Endothelial cell (in vitro differentiated cells): Measurements from ENCODE around the gene EFCAB11. TPM values are rescaled to one million over a fixed set of nuclear protein-coding genes. Genes with fewer than 3 reads are reported as not detected.

Experiments
- DNase-seq: peaks from one replicate; pipeline ENCODE4 v3.0.0; 2021; ENCODE audit warnings: low spot score
- H3K27ac Mint-ChIP-seq: one replicate; pipeline ENCODE4 v1.8.0; 2021; ENCODE audit warnings: mixed read lengths, inconsistent platforms; ENCODE audit not compliant: unreplicated experiment
- H3K27me3 Mint-ChIP-seq: one replicate; pipeline ENCODE4 v1.8.0; 2021; ENCODE audit warnings: mild to moderate bottlenecking, moderate library complexity, mixed read lengths, inconsistent platforms; ENCODE audit not compliant: unreplicated experiment
- H3K36me3 Mint-ChIP-seq: one replicate; pipeline ENCODE4 v1.8.0; 2021; ENCODE audit warnings: mild to moderate bottlenecking, low read depth, mixed read lengths, inconsistent platforms; ENCODE audit not compliant: unreplicated experiment
- H3K4me1 Mint-ChIP-seq: one replicate; pipeline ENCODE4 v1.8.0; 2021; ENCODE audit warnings: mild to moderate bottlenecking, mixed read lengths, inconsistent platforms; ENCODE audit not compliant: unreplicated experiment
- H3K4me3 Mint-ChIP-seq: one replicate; pipeline ENCODE4 v1.8.0; 2021; ENCODE audit warnings: mild to moderate bottlenecking, mixed read lengths, inconsistent platforms; ENCODE audit not compliant: unreplicated experiment
- H3K9me3 Mint-ChIP-seq: one replicate; pipeline ENCODE4 v1.8.0; 2021; ENCODE audit warnings: mixed read lengths, inconsistent platforms; ENCODE audit not compliant: unreplicated experiment
- CTCF ChIP-seq: fragments of 200-600 bp; sonication (generic); IDR thresholded peaks from one replicate; pipeline ENCODE4 v1.5.0; 2021; ENCODE audit warnings: antibody characterized with exemption; ENCODE audit not compliant: unreplicated experiment
- total RNA-seq: library from RNA; stranded (reverse); fragmentation: NEBNext Ultra II Directional; extraction: Animal tissue kit (Norgen Biotek cat#: 25700); gene quantifications from one replicate; pipeline ENCODE4 v1.2.1, GENCODE V29; 2021; ENCODE audit not compliant: unreplicated experiment

The EFCAB11 gene
- total RNA-seq, 1 donor from 2014 or later = 15.2 TPM

DNA sequence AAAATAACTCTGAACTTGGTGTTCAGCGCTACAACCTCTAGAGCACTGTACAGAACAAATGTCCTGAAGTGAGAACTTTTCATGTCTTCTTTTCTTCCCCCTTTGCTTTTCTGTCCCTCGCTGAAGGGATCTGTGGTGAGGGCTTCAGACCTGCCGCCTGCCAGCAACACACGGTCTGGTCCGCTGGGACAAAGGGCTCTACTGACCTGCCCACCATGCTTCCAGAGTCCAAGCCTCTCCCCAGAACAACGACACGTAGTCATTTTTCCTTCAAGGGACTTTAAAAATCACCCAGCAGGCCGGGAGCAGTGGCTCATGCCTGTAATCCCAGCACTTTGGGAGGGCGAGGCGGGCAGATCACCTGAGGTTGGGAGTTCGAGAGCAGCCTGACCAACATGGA is 140.4 kb downstream of the EFCAB11 start:
- Mint-ChIP-seq H3K36me3 (no peaks in the 10 kb centered on the region), H3K9me3 (no peaks in the 10 kb centered on the region), H3K27me3 (peaks cover 1% of the 10 kb centered on the region), H3K27ac (no peak overlapping the region), H3K4me3 (no peak overlapping the region), H3K4me1 (no peaks in the 10 kb centered on the region)
- no peak for TF ChIP-seq CTCF
- DNase-seq = no peak

DNA sequence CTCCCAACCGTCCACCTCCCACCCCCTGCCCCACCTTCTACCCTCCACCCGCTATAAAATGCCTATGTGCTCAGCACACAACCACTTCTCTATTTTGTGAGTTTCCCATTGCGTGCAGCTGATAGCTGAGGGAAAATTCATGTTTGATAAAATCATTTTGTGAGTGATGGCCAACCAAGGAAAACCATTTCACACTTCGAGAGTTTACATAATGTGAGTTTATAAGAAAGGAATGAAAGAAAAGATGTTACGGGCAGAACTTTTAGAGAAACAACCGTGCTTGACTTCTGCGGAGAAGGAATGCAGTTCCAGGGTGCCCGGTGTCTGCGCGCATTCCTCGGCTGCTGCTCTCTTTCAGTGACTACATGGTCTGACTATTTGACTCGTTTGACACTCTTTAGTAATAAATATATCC is 140.9 kb downstream of the EFCAB11 start:
- no peaks in the 10 kb centered on the region for H3K9me3 Mint-ChIP-seq
- peaks cover 1% of the 10 kb centered on the region for H3K27me3 Mint-ChIP-seq
- DNase-seq = no peak
- no peak for TF ChIP-seq CTCF
- no peaks in the 10 kb centered on the region for H3K4me1 Mint-ChIP-seq
- H3K27ac Mint-ChIP-seq = no peak overlapping the region
- H3K4me3 Mint-ChIP-seq = no peak overlapping the region
- H3K36me3 Mint-ChIP-seq = no peaks in the 10 kb centered on the region

GRCh38 chr14:89811954-89812575 is 142.5 kb downstream of the EFCAB11 start:
- H3K4me1 Mint-ChIP-seq = no peaks in the 10 kb centered on the region
- no peak for TF ChIP-seq CTCF
- H3K4me3 Mint-ChIP-seq = no peak overlapping the region
- H3K36me3 Mint-ChIP-seq = no peaks in the 10 kb centered on the region
- DNase-seq = no peak
- no peaks in the 10 kb centered on the region for H3K9me3 Mint-ChIP-seq
- H3K27ac Mint-ChIP-seq = no peak overlapping the region
- H3K27me3 Mint-ChIP-seq = peaks cover 1% of the 10 kb centered on the region

DNA sequence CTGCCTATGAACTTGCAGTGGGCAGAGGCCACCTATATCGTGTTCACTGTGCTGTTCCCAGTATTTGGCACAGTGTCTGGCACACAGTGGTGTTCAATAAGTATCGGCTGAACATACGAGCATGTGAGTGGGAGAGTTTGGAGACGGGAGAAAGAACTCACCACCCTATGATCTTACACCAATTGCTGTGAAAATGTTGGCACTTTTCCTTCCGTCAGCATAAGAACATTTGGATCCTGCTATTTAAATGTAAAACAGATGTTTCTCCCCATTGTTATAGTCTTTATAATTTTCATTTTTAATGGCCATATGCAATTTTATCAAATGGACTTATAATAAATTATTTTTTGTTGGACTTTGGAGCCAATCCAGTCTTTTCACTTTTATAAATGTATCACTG is 144.4 kb downstream of the EFCAB11 start:
- Mint-ChIP-seq H3K36me3 (no peaks in the 10 kb centered on the region), H3K27me3 (peaks cover 1% of the 10 kb centered on the region), H3K9me3 (no peaks in the 10 kb centered on the region), H3K4me3 (no peak overlapping the region), H3K4me1 (no peaks in the 10 kb centered on the region), H3K27ac (no peak overlapping the region)
- DNase-seq = no peak
- TF ChIP-seq CTCF = no peak

GRCh38 chr14:89807892-89808291 is 146.6 kb downstream of the EFCAB11 start:
- no peak overlapping the region for H3K4me3 Mint-ChIP-seq
- no peak for DNase-seq
- H3K4me1 Mint-ChIP-seq = no peaks in the 10 kb centered on the region
- H3K9me3 Mint-ChIP-seq = no peaks in the 10 kb centered on the region
- H3K27me3 Mint-ChIP-seq = no peaks in the 10 kb centered on the region
- no peak overlapping the region for H3K27ac Mint-ChIP-seq
- H3K36me3 Mint-ChIP-seq = no peaks in the 10 kb centered on the region
- TF ChIP-seq CTCF = no peak
